Measurements from ENCODE around the gene FMN1. TPM values are rescaled to one million over a fixed set of nuclear protein-coding genes. Genes with fewer than 3 reads are reported as not detected.

FMN1 gene
- total and polyA plus RNA-seq, 7 donors: 0.21 to 20.0 (median 2.5) TPM

- intact Hi-C loops (cut with DNase I): no loop called here
- DNase-seq: no peak
- TF ChIP-seq, protein P1, sequence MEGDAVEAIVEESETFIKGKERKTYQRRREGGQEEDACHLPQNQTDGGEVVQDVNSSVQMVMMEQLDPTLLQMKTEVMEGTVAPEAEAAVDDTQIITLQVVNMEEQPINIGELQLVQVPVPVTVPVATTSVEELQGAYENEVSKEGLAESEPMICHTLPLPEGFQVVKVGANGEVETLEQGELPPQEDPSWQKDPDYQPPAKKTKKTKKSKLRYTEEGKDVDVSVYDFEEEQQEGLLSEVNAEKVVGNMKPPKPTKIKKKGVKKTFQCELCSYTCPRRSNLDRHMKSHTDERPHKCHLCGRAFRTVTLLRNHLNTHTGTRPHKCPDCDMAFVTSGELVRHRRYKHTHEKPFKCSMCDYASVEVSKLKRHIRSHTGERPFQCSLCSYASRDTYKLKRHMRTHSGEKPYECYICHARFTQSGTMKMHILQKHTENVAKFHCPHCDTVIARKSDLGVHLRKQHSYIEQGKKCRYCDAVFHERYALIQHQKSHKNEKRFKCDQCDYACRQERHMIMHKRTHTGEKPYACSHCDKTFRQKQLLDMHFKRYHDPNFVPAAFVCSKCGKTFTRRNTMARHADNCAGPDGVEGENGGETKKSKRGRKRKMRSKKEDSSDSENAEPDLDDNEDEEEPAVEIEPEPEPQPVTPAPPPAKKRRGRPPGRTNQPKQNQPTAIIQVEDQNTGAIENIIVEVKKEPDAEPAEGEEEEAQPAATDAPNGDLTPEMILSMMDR (IDR thresholded peaks at IDR 0.05): no peak
- Histone ChIP-seq H3K4me3 (no peak overlapping the region), H3K36me3 (ENCODE audit: insufficient read depth in 1 of 2, low read depth in 1 of 2) (no peaks in the 10 kb centered on the region), H3K27me3 (ENCODE audit: insufficient read depth in 3 of 3, low read length in 2 of 3) (peaks cover 0 to 3% (median 0%) of the 10 kb centered on the region in 3 donors), H3K27ac (no peak overlapping the region), H3K9me3 (no peaks in the 10 kb centered on the region), H3K4me1 (no peaks in the 10 kb centered on the region)
- ATAC-seq: no peak
Observed at GRCh38 chr15:32784581-32784980, 409.9 kb downstream of the FMN1 start.

DNA sequence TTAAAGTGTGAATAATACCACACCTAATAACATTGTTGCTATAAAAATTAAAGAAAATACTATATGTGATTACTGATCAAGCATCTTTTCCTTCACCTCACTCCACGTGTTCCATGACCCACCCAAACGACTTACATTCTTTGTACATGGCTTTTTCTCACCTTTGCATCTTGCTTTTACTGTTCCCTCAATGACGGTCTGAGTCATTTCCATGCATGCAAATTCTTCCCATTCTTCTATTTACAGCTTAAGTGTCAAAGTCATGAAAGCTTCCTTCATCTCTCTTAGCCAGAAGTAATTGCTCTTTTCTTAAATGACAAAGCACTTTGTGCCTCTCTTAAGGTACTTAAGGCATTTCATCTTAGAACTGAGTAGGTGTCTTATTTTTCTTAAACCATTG, 412.7 kb downstream of the FMN1 start:
- H3K4me3 ChIP-seq: no peak overlapping the region
- no peak overlapping the region for H3K27ac ChIP-seq
- ATAC-seq (no peak), DNase-seq (no peak)
- intact Hi-C loops (cut with DNase I): no loop called here
- no peaks in the 10 kb centered on the region for H3K9me3 ChIP-seq
- peaks cover 0 to 3% (median 0%) of the 10 kb centered on the region in 3 donors for H3K27me3 ChIP-seq (ENCODE audit: insufficient read depth in 3 of 3, low read length in 2 of 3)
- H3K4me1 ChIP-seq: no peaks in the 10 kb centered on the region
- TF ChIP-seq, protein P1 (IDR thresholded peaks at IDR 0.05): no peak
- WGBS, 3 donors: 58 to 70% (median 63%) methylated on average over 3 of the region's 3 CpGs
- H3K36me3 ChIP-seq (ENCODE audit: insufficient read depth in 1 of 2, low read depth in 1 of 2): no peaks in the 10 kb centered on the region

DNA sequence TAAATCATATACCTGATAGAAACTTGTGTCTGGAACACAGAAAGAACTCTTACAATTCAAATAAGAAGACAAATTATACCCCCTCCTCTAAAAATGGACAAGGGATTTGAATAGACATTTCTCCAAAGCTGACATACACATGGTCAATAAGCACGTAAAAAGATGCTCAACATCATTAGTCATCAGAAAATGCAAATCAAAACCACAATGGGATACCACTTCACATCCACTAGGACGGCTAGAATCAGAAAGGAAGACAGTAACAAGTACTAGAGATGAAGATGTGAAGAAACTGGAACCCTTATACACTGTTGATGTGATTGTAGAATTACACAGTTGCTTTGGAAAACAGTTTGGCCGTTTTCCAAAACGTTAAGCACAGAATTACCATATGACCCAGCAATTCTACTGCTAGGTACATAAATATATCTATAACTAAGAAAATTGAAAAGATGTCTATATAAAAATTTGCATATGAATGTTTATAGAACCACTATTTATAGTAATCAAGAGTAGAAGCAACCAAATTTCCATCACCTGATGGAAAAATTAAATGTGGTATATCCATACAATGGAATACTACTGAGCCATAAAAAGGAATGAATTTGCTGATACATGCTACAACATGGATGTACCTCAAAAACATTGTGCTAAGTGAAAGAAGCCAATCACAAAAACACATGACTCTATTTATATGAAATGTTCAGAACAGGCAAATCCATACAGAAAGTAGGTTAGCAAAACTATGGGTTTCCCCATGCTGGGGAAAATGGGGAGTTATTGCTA, 415.9 kb downstream of the FMN1 start:
- TF ChIP-seq, protein P1 (IDR thresholded peaks at IDR 0.05): no peak
- Histone ChIP-seq H3K27ac (no peak overlapping the region), H3K4me1 (no peaks in the 10 kb centered on the region), H3K27me3 (ENCODE audit: insufficient read depth in 3 of 3, low read length in 2 of 3) (peaks cover 0 to 3% (median 0%) of the 10 kb centered on the region in 3 donors), H3K36me3 (ENCODE audit: insufficient read depth in 1 of 2, low read depth in 1 of 2) (no peaks in the 10 kb centered on the region), H3K4me3 (no peak overlapping the region), H3K9me3 (no peaks in the 10 kb centered on the region)
- intact Hi-C loops (cut with DNase I): no loop called here
- 82 to 93% (median 88%) methylated on average over 4 of the region's 4 CpGs for WGBS, 3 donors
- ATAC-seq (no peak), DNase-seq (no peak)

GRCh38 chr15:32775103-32775502, 419.4 kb downstream of the FMN1 start:
- Histone ChIP-seq H3K4me1 (no peaks in the 10 kb centered on the region), H3K9me3 (no peaks in the 10 kb centered on the region), H3K27ac (no peak overlapping the region), H3K36me3 (ENCODE audit: insufficient read depth in 1 of 2, low read depth in 1 of 2) (no peaks in the 10 kb centered on the region), H3K27me3 (ENCODE audit: insufficient read depth in 3 of 3, low read length in 2 of 3) (no peaks in the 10 kb centered on the region), H3K4me3 (no peak overlapping the region)
- no peak for ATAC-seq
- DNase-seq: no peak
- WGBS, 3 donors: 59 to 86% (median 79%) methylated on average over 3 of the region's 3 CpGs
- intact Hi-C loops (cut with DNase I): no loop called here
- TF ChIP-seq, protein P1 (IDR thresholded peaks at IDR 0.05): no peak

DNA sequence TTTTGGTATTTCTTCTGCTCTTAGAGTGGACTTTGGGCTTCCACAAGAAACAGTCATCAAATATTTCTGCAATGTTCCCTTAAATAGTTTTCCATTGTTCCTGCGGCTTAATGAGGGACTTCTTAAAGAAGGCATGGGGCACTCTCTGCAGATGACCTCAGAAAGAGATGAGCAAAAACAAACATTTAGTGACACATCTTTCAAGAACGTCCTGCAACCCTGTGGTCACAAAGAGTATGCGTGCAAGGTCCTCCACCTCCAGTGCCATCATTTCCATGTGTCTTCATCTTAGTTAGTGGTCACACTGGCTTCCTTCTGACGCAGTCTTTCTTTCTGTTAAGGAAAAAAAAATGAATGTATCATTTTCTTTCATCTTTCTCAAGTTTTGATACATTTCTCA, 420.5 kb downstream of the FMN1 start:
- intact Hi-C loops (cut with DNase I): loop anchor here in 1 of 2 donors (5.0 kb wide), 1 partner anchor 48 kb away; no protein-coding TSS in a partner anchor
- no peak for DNase-seq
- ATAC-seq: no peak
- no peak overlapping the region for H3K27ac ChIP-seq
- no peaks in the 10 kb centered on the region for H3K27me3 ChIP-seq (ENCODE audit: insufficient read depth in 3 of 3, low read length in 2 of 3)
- no peaks in the 10 kb centered on the region for H3K4me1 ChIP-seq
- H3K36me3 ChIP-seq (ENCODE audit: insufficient read depth in 1 of 2, low read depth in 1 of 2): no peaks in the 10 kb centered on the region
- WGBS, 3 donors: 75 to 92% (median 76%) methylated on average over 4 of the region's 4 CpGs
- H3K9me3 ChIP-seq: no peaks in the 10 kb centered on the region
- TF ChIP-seq, protein P1 (IDR thresholded peaks at IDR 0.05): no peak
- no peak overlapping the region for H3K4me3 ChIP-seq

All from psoas muscle (tissue), 8 donors.